ENCODE data around the gene MINDY4B.

The MINDY4B gene

GRCh38 chr3:150843241-150843640 is 62.0 kb downstream of the MINDY4B start:
- no peak for DNase-seq

GRCh38 chr3:150840802-150841515 is 64.3 kb downstream of the MINDY4B start:
- DNase-seq: no peak

GRCh38 chr3:150830745-150831144 is 74.5 kb downstream of the MINDY4B start:
- no peak for DNase-seq

- no peak for DNase-seq
These were observed 75.1 kb downstream of the MINDY4B start for GRCh38 chr3:150830094-150830681.

GRCh38 chr3:150829408-150829807 is 75.8 kb downstream of the MINDY4B start:
- DNase-seq: no peak

- no peak for DNase-seq
These were observed 76.2 kb downstream of the MINDY4B start for GRCh38 chr3:150828997-150829396.

- no peak for DNase-seq
These were observed 77.0 kb downstream of the MINDY4B start for GRCh38 chr3:150828261-150828660.

- DNase-seq: no peak
These were observed 78.6 kb downstream of the MINDY4B start for GRCh38 chr3:150826466-150827282.

GRCh38 chr3:150825916-150826377 is 79.3 kb downstream of the MINDY4B start:
- no peak for DNase-seq

GRCh38 chr3:150825192-150825915 is 79.9 kb downstream of the MINDY4B start:
- DNase-seq: no peak

GRCh38 chr3:150823277-150823676 is 82.0 kb downstream of the MINDY4B start:
- DNase-seq: no peak

GRCh38 chr3:150822636-150823035 is 82.6 kb downstream of the MINDY4B start:
- DNase-seq: no peak
